IMR-90 (cell line): Measurements from ENCODE around the gene COL20A1. TPM values are rescaled to one million over a fixed set of nuclear protein-coding genes. Genes with fewer than 3 reads are reported as not detected.

Source experiments
- ATAC-seq: fragments of 200-7000 bp; cut with Tn5 transposase; 2 replicates; pipeline ENCODE4 v1.9.1; 2020; ENCODE audit warnings: low read depth, mild to moderate bottlenecking, moderate library complexity
- BruUV-seq: library from RNA; stranded (reverse); fragments of 400-500 nt; replicated peaks from 2 replicates; lab custom pipeline; 2021; lab: Mats Ljungman, UMichigan
- CTCF ChIA-PET: fragments of 300-600 bp; formaldehyde crosslinking; extraction: SDS; loops from one replicate; lab custom pipeline; 2021; ENCODE audit warnings: antibody characterized with exemption; lab: Yijun Ruan, JAX
- POLR2A ChIA-PET: fragments of 300-600 bp; sonication (Branson Sonifier 250); formaldehyde crosslinking; loops from one replicate; lab custom pipeline; 2022; ENCODE audit warnings: antibody characterized with exemption; ENCODE audit not compliant: unreplicated experiment; lab: Charles Lee
- DNase-seq: peaks from one replicate; pipeline ENCODE4 v3.0.0; 2013
- H2AFZ ChIP-seq: replicated peaks from 2 replicates; pipeline ENCODE3; 2013; ENCODE audit warnings: low read length, mild to moderate bottlenecking; ENCODE audit not compliant: poor library complexity
- H2AK5ac ChIP-seq: 2 replicates; pipeline ENCODE4 v1.6.1; 2013; ENCODE audit warnings: low read depth, low read length, inconsistent platforms
- H2AK9ac ChIP-seq: replicated peaks from 2 replicates; pipeline ENCODE3; 2013; ENCODE audit warnings: mild to moderate bottlenecking, low read depth, low read length, moderate library complexity; ENCODE audit not compliant: poor library complexity
- H2BK120ac ChIP-seq: 2 replicates; pipeline ENCODE4 v1.6.1; 2013; ENCODE audit warnings: low read depth, low read length, inconsistent platforms
- H2BK15ac ChIP-seq: 3 replicates; pipeline ENCODE4 v1.6.1; 2013; ENCODE audit warnings: low read depth, low read length, inconsistent platforms
- H2BK20ac ChIP-seq: 2 replicates; pipeline ENCODE4 v1.6.1; 2013; ENCODE audit warnings: low read depth, mild to moderate bottlenecking, inconsistent platforms, low read length, moderate library complexity
- H2BK5ac ChIP-seq: 2 replicates; pipeline ENCODE4 v1.6.1; 2013; ENCODE audit warnings: mild to moderate bottlenecking, low read depth, low read length, inconsistent platforms; ENCODE audit not compliant: poor library complexity, severe bottlenecking
- H3K14ac ChIP-seq: replicated peaks from 2 replicates; pipeline ENCODE4 v1.6.1; 2013; ENCODE audit warnings: low read depth, low read length, inconsistent platforms
- H3K18ac ChIP-seq: 2 replicates; pipeline ENCODE4 v1.6.1; 2013; ENCODE audit warnings: low read depth, low read length, control low read depth
- H3K23ac ChIP-seq: 2 replicates; pipeline ENCODE4 v1.6.1; 2013; ENCODE audit warnings: low read depth, low read length, inconsistent platforms
- H3K27ac ChIP-seq: 2 replicates; pipeline ENCODE4 v1.5.1; 2013; ENCODE audit warnings: mild to moderate bottlenecking, control low read depth, low read length; ENCODE audit not compliant: insufficient read depth
- H3K27me3 ChIP-seq: 2 replicates; pipeline ENCODE4 v1.6.1; 2013; ENCODE audit warnings: low read length; ENCODE audit not compliant: control insufficient read depth, insufficient read depth
- H3K36me3 ChIP-seq: 2 replicates; pipeline ENCODE4 v1.6.1; 2013; ENCODE audit warnings: low read length, mixed read lengths; ENCODE audit not compliant: control insufficient read depth, insufficient read depth
- H3K4ac ChIP-seq: 2 replicates; pipeline ENCODE4 v1.6.1; 2013; ENCODE audit warnings: low read depth, low read length, inconsistent platforms
- H3K4me1 ChIP-seq: 2 replicates; pipeline ENCODE4 v1.6.1; 2013; ENCODE audit warnings: low read length, mixed read lengths; ENCODE audit not compliant: control insufficient read depth, insufficient read depth
- H3K4me2 ChIP-seq: 2 replicates; pipeline ENCODE4 v1.6.1; 2013; ENCODE audit warnings: low read depth, mild to moderate bottlenecking, control low read depth, low read length, moderate library complexity
- H3K4me3 ChIP-seq: 2 replicates; pipeline ENCODE4 v1.5.1; 2013; ENCODE audit warnings: low read depth, mild to moderate bottlenecking, control low read depth, low read length, moderate library complexity; ENCODE audit not compliant: insufficient read depth
- H3K56ac ChIP-seq: 2 replicates; pipeline ENCODE4 v1.6.1; 2013; ENCODE audit warnings: low read length, inconsistent platforms; ENCODE audit not compliant: insufficient read depth; ENCODE audit errors: extremely low read depth
- H3K79me1 ChIP-seq, 2 experiments: 2 replicates each; pipeline ENCODE4 v1.6.1; 2013; ENCODE audit warnings: low read length in 2 of 2, inconsistent platforms in 1 of 2, low read depth in 1 of 2
- H3K9ac ChIP-seq: 2 replicates; pipeline ENCODE4 v1.6.1; 2013; ENCODE audit warnings: low read depth, low read length, control low read depth
- H3K9me1 ChIP-seq: 2 replicates; pipeline ENCODE4 v1.6.1; 2013; ENCODE audit warnings: low read length, inconsistent platforms; ENCODE audit not compliant: insufficient read depth
- H3K9me3 ChIP-seq: 2 replicates; pipeline ENCODE4 v1.6.1; 2013; ENCODE audit warnings: low read length; ENCODE audit not compliant: control insufficient read depth, insufficient read depth
- H4K20me1 ChIP-seq: 2 replicates; pipeline ENCODE4 v1.6.1; 2013; ENCODE audit warnings: low read length, inconsistent platforms; ENCODE audit not compliant: insufficient read depth
- H4K5ac ChIP-seq: 2 replicates; pipeline ENCODE4 v1.6.1; 2013; ENCODE audit warnings: mild to moderate bottlenecking, low read depth, low read length, control low read depth
- H4K8ac ChIP-seq, 2 experiments: 2 replicates each; pipeline ENCODE4 v1.6.1; 2013; ENCODE audit warnings: low read depth in 2 of 2, low read length in 2 of 2, control low read depth in 1 of 2, inconsistent platforms in 1 of 2
- H4K91ac ChIP-seq: 2 replicates; pipeline ENCODE4 v1.6.1; 2013; ENCODE audit warnings: low read depth, low read length, inconsistent platforms; ENCODE audit not compliant: insufficient read depth
- BHLHE40 ChIP-seq: fragments of 150-350 bp; IDR thresholded peaks from 2 replicates; pipeline ENCODE4 v1.6.1; 2016; ENCODE audit warnings: mild to moderate bottlenecking, low read depth, low read length
- CEBPB ChIP-seq: IDR thresholded peaks from 2 replicates; pipeline ENCODE4 v1.6.1; 2012; ENCODE audit warnings: low read depth, low read length, improper control_type of control experiment
- CHD1 ChIP-seq: IDR thresholded peaks from 2 replicates; pipeline ENCODE4 v1.6.1; 2012; ENCODE audit warnings: low read depth, low read length, improper control_type of control experiment
- CTCF ChIP-seq: conservative IDR thresholded peaks from 2 replicates; pipeline ENCODE4 v1.5.1; 2012; ENCODE audit warnings: mild to moderate bottlenecking, low read depth, low read length, improper control_type of control experiment
- ELK1 ChIP-seq: fragments of 150-350 bp; IDR thresholded peaks from 2 replicates; pipeline ENCODE4 v1.6.1; 2016; ENCODE audit warnings: low read depth, mild to moderate bottlenecking, low read length, moderate library complexity, borderline replicate concordance
- FOS ChIP-seq: fragments of 150-350 bp; IDR thresholded peaks from 2 replicates; pipeline ENCODE4 v1.6.1; 2016; ENCODE audit warnings: low read depth, low read length
- MAFK ChIP-seq: IDR thresholded peaks from 2 replicates; pipeline ENCODE4 v1.6.1; 2012; ENCODE audit warnings: low read depth, low read length, improper control_type of control experiment
- MAZ ChIP-seq: IDR thresholded peaks from 2 replicates; pipeline ENCODE4 v1.6.1; 2012; ENCODE audit warnings: low read depth, mild to moderate bottlenecking, low read length, improper control_type of control experiment, moderate library complexity, borderline replicate concordance
- MXI1 ChIP-seq: IDR thresholded peaks from 2 replicates; pipeline ENCODE4 v1.6.1; 2012; ENCODE audit warnings: low read depth, mild to moderate bottlenecking, low read length, moderate library complexity, borderline replicate concordance
- NFE2L2 ChIP-seq: fragments of 150-350 bp; IDR thresholded peaks from 2 replicates; pipeline ENCODE4 v1.6.1; 2016; ENCODE audit warnings: low read depth, mild to moderate bottlenecking, low read length
- POLR2A ChIP-seq: IDR thresholded peaks from 2 replicates; pipeline ENCODE4 v1.6.1; 2012; ENCODE audit warnings: mild to moderate bottlenecking, low read depth, low read length
- RAD21 ChIP-seq: IDR thresholded peaks from 2 replicates; pipeline ENCODE4 v1.6.1; 2012; ENCODE audit warnings: low read length, improper control_type of control experiment
- RCOR1 ChIP-seq: IDR thresholded peaks from 2 replicates; pipeline ENCODE4 v1.6.1; 2012; ENCODE audit warnings: mild to moderate bottlenecking, low read length, improper control_type of control experiment; ENCODE audit not compliant: insufficient replicate concordance
- RFX5 ChIP-seq: IDR thresholded peaks from 2 replicates; pipeline ENCODE4 v1.8.0; 2012; ENCODE audit warnings: low read depth, mild to moderate bottlenecking, low read length, moderate library complexity
- SMC3 ChIP-seq: fragments of 150-350 bp; IDR thresholded peaks from 2 replicates; pipeline ENCODE4 v1.6.1; 2016; ENCODE audit warnings: low read depth, mild to moderate bottlenecking, antibody characterized with exemption, low read length, moderate library complexity
- USF2 ChIP-seq: fragments of 150-350 bp; IDR thresholded peaks from 2 replicates; pipeline ENCODE4 v1.6.1; 2017; ENCODE audit warnings: mild to moderate bottlenecking, antibody characterized with exemption, low read length, low read depth
- WGBS, 2 experiments: methylation state at CpG; one replicate each; pipeline versions ENCODE4 v1.1.5 to v1.1.7; 2013; ENCODE audit warnings: missing lambda C conversion rate in 2 of 2; ENCODE audit not compliant: insufficient read length in 1 of 2; ENCODE audit errors: extremely low coverage in 2 of 2; 5-methylcytosine and 5-hydroxymethylcytosine counted together
- dilution Hi-C: fragments of 300-500 bp; cut with HindIII; formaldehyde crosslinking; loops from one replicate; pipeline ENCODE4 v1.14.3; 2018; ENCODE audit warnings: low sequenced_read_pairs; ENCODE audit not compliant: unreplicated experiment
- in situ Hi-C: fragments of 300-500 bp; cut with MboI; formaldehyde crosslinking; loops from 3 replicates; pipeline ENCODE4 v1.14.3; 2019; ENCODE audit warnings: low sequenced_read_pairs, inconsistent platforms, mixed read lengths
- intact Hi-C: fragments of 100-400 bp; cut with micrococcal nuclease; formaldehyde crosslinking; loops from 2 replicates; pipeline ENCODE4 v1.10.0; 2022
- polyA plus RNA-seq, 3 experiments: library from polyadenylated mRNA; depleted of rRNA; stranded (reverse); fragments of >200 nt; gene quantifications; 2 replicates each; pipeline ENCODE4 v1.2.3, GENCODE V29; 2012; ENCODE audit warnings: low replicate concordance in 1 of 3
- total RNA-seq: library from RNA; depleted of rRNA; stranded (reverse); fragments of >200 nt; gene quantifications from 2 replicates; pipeline ENCODE4 v1.2.3, GENCODE V29; 2012

The COL20A1 gene
- total and polyA plus RNA-seq, 2 of the 4 experiments (the other 2 are of a cell fraction): not detected

GRCh38 chr20:63314566-63315239, 21.7 kb downstream of the COL20A1 start:
- Histone ChIP-seq H4K20me1 (no peaks in the 10 kb centered on the region), H3K18ac (no peak overlapping the region), H3K9me1 (no peaks in the 10 kb centered on the region), H2AFZ (no peak overlapping the region), H3K36me3 (no peaks in the 10 kb centered on the region), H3K79me1 (no peaks in the 10 kb centered on the region), H3K4me3 (no peak overlapping the region), H3K4ac (no peak overlapping the region), H3K9me3 (no peaks in the 10 kb centered on the region), H3K9ac (no peak overlapping the region), H4K8ac (no peak overlapping the region), H2AK5ac (no peak overlapping the region; the same call in 1 of the 2 replicates), H4K91ac (no peak overlapping the region), H3K27me3 (peaks cover 11% of the 10 kb centered on the region; the same call in 1 of the 2 replicates), H3K4me1 (peaks cover 9% of the 10 kb centered on the region; the same call in 1 of the 2 replicates), H2BK120ac (no peak overlapping the region), H3K23ac (no peak overlapping the region), H3K14ac (no peak overlapping the region), H2BK20ac (no peak overlapping the region), H3K27ac (no peak overlapping the region), H3K56ac (no peak overlapping the region), H2BK15ac (no peak overlapping the region), H4K5ac (no peak overlapping the region), H2AK9ac (no peak overlapping the region), H3K4me2 (no peak overlapping the region), H2BK5ac (no peak overlapping the region)
- intact Hi-C loops: no loop called here
- ChIA-PET POLR2A (no interaction called here), CTCF (no interaction called here)
- no TSS peak for BruUV-seq
- 61% methylated on average over 10 of the region's 21 CpGs; no CpG with 5 or more reads in 1 of the 2 experiments for WGBS, 2 experiments
- DNase-seq: no peak
- dilution Hi-C loops: no loop called here
- TF ChIP-seq USF2 (no peak), MAFK (no peak), CHD1 (no peak), NFE2L2 (no peak), FOS (no peak), BHLHE40 (no peak), ELK1 (no peak), SMC3 (no peak), MXI1 (no peak), RCOR1 (no peak), POLR2A (no peak), RFX5 (no peak), RAD21 (no peak), CEBPB (no peak), CTCF (no peak), MAZ (no peak)
- ATAC-seq: no peak
- in situ Hi-C loops: no loop called here
